Measurements from ENCODE around the gene RASA3. TPM values are rescaled to one million over a fixed set of nuclear protein-coding genes. Genes with fewer than 3 reads are reported as not detected.
"Not testable (repeated sequence)": the region's sequence is repeated elsewhere in the genome, so short reads cannot be mapped to it uniquely, and the experiment has no call there.

RASA3 gene
- total RNA-seq, 1 experiment from 2014 or later, result 22.3 TPM

- no peak overlapping the region for H3K27ac Mint-ChIP-seq
- no peak overlapping the region for H3K4me3 Mint-ChIP-seq
- DNase-seq (ENCODE audit: low spot score), result peak; percentile 24
- POLR2A ChIA-PET, result interaction anchor here (1.0 kb wide), 1 partner anchor 482 kb away, joined by 5 read pairs; no protein-coding TSS in a partner anchor
- peaks cover 3% of the 10 kb centered on the region for H3K9me3 Mint-ChIP-seq
- H3K36me3 Mint-ChIP-seq, result peaks cover 3% of the 10 kb centered on the region; the same call in 1 of the 2 replicates
- peaks cover 10% of the 10 kb centered on the region for H3K4me1 Mint-ChIP-seq
- TF ChIP-seq ATF1 (CRISPR knock-in tag; IDR thresholded peaks at IDR 0.05) (no peak), ZNF121 (CRISPR knock-in tag; IDR thresholded peaks at IDR 0.05) (no peak), RELA (CRISPR knock-in tag; IDR thresholded peaks at IDR 0.05; ENCODE audit: borderline replicate concordance) (no peak), STAT6 (CRISPR knock-in tag; conservative IDR thresholded peaks at IDR 0.05; ENCODE audit: low read depth) (no peak), NR3C1 (CRISPR knock-in tag; conservative IDR thresholded peaks at IDR 0.05; ENCODE audit: low read depth) (no peak), ZNF416 (CRISPR knock-in tag; IDR thresholded peaks at IDR 0.05) (no peak), ZNF396 (CRISPR knock-in tag; IDR thresholded peaks at IDR 0.05; ENCODE audit: borderline replicate concordance) (no peak), ZBTB21 (CRISPR knock-in tag; IDR thresholded peaks at IDR 0.05; ENCODE audit: borderline replicate concordance) (no peak)
- TF ChIP-seq, protein P1, sequence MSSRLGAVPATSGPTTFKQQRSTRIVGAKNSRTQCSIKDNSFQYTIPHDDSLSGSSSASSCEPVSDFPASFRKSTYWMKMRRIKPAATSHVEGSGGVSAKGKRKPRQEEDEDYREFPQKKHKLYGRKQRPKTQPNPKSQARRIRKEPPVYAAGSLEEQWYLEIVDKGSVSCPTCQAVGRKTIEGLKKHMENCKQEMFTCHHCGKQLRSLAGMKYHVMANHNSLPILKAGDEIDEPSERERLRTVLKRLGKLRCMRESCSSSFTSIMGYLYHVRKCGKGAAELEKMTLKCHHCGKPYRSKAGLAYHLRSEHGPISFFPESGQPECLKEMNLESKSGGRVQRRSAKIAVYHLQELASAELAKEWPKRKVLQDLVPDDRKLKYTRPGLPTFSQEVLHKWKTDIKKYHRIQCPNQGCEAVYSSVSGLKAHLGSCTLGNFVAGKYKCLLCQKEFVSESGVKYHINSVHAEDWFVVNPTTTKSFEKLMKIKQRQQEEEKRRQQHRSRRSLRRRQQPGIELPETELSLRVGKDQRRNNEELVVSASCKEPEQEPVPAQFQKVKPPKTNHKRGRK (CRISPR knock-in tag; IDR thresholded peaks at IDR 0.05; ENCODE audit: borderline replicate concordance), result no peak
- TF ChIP-seq, protein P2, sequence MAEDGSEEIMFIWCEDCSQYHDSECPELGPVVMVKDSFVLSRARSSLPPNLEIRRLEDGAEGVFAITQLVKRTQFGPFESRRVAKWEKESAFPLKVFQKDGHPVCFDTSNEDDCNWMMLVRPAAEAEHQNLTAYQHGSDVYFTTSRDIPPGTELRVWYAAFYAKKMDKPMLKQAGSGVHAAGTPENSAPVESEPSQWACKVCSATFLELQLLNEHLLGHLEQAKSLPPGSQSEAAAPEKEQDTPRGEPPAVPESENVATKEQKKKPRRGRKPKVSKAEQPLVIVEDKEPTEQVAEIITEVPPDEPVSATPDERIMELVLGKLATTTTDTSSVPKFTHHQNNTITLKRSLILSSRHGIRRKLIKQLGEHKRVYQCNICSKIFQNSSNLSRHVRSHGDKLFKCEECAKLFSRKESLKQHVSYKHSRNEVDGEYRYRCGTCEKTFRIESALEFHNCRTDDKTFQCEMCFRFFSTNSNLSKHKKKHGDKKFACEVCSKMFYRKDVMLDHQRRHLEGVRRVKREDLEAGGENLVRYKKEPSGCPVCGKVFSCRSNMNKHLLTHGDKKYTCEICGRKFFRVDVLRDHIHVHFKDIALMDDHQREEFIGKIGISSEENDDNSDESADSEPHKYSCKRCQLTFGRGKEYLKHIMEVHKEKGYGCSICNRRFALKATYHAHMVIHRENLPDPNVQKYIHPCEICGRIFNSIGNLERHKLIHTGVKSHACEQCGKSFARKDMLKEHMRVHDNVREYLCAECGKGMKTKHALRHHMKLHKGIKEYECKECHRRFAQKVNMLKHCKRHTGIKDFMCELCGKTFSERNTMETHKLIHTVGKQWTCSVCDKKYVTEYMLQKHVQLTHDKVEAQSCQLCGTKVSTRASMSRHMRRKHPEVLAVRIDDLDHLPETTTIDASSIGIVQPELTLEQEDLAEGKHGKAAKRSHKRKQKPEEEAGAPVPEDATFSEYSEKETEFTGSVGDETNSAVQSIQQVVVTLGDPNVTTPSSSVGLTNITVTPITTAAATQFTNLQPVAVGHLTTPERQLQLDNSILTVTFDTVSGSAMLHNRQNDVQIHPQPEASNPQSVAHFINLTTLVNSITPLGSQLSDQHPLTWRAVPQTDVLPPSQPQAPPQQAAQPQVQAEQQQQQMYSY (CRISPR knock-in tag; IDR thresholded peaks at IDR 0.05), result no peak
- TF ChIP-seq, protein P3, sequence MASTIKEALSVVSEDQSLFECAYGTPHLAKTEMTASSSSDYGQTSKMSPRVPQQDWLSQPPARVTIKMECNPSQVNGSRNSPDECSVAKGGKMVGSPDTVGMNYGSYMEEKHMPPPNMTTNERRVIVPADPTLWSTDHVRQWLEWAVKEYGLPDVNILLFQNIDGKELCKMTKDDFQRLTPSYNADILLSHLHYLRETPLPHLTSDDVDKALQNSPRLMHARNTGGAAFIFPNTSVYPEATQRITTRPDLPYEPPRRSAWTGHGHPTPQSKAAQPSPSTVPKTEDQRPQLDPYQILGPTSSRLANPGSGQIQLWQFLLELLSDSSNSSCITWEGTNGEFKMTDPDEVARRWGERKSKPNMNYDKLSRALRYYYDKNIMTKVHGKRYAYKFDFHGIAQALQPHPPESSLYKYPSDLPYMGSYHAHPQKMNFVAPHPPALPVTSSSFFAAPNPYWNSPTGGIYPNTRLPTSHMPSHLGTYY (CRISPR knock-in tag; IDR thresholded peaks at IDR 0.05), result no peak
- peak; percentile 43 for ATAC-seq
- CTCF ChIA-PET, result interaction anchor here (0.6 to 1.5 kb wide), 3 partner anchors 12 to 127 kb away, joined by 3 to 6 read pairs (median 3); no protein-coding TSS in a partner anchor
- H3K27me3 Mint-ChIP-seq (ENCODE audit: low read depth), result no peaks in the 10 kb centered on the region
Observed at GRCh38 chr13:114099191-114099590, 33.2 kb downstream of the RASA3 start.

DNA sequence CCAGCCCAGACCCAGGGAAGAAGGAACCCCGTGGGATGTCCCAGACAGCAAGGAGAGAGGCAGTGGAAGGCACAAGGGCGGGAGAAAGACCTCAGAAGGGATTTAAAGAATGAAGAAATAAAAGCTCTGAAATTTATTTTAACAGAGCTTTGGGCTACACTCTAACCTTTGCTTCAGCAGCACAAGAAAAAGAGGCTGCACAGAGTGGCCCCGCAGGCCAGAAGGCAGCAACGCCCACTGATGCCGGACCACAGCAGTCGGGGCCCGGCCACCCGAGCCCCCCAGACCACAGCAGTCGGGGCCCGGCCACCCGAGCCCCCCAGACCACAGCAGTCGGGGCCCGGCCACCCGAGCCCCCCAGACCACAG is 33.8 kb downstream of the RASA3 start:
- not testable (repeated sequence) for H3K36me3 Mint-ChIP-seq; H3K4me1 Mint-ChIP-seq; H3K27me3 Mint-ChIP-seq (ENCODE audit: low read depth); DNase-seq (ENCODE audit: low spot score); H3K9me3 Mint-ChIP-seq; ATAC-seq; H3K4me3 Mint-ChIP-seq
- CTCF ChIA-PET, result interaction anchor here (0.6 to 1.5 kb wide), 3 partner anchors 11 to 75 kb away, joined by 3 to 6 read pairs (median 3); no protein-coding TSS in a partner anchor
- POLR2A ChIA-PET, result interaction anchor here (1.0 kb wide), 1 partner anchor 482 kb away, joined by 5 read pairs; no protein-coding TSS in a partner anchor
- H3K27ac Mint-ChIP-seq, result peak overlapping the region; percentile 95
